GM12878 (cell line): ENCODE results near the gene MDFIC2. TPM values are rescaled to one million over a fixed set of nuclear protein-coding genes. Genes with fewer than 3 reads are reported as not detected.

ENCODE experiments used
- ATAC-seq: fragments of 200-7000 bp; cut with Tn5 transposase; 3 replicates; pipeline ENCODE4 v1.9.1; 2020; ENCODE audit warnings: mild to moderate bottlenecking, moderate library complexity
- BruUV-seq: library from RNA; stranded (reverse); fragments of 400-500 nt; replicated peaks from 2 replicates; lab custom pipeline; 2021; lab: Mats Ljungman, UMichigan
- CTCF ChIA-PET: fragments of 300-600 bp; sonication (Branson Sonifier 250); formaldehyde crosslinking; extraction: SDS; loops from one replicate; lab custom pipeline; 2021; ENCODE audit warnings: inconsistent platforms; lab: Yijun Ruan, JAX
- POLR2A ChIA-PET: fragments of 350-600 bp; formaldehyde crosslinking; extraction: SDS; loops from one replicate; lab custom pipeline; 2021; ENCODE audit warnings: inconsistent platforms; lab: Charles Lee
- RAD21 ChIA-PET: fragments of 300-600 bp; sonication (Branson Sonifier 250); formaldehyde crosslinking; loops from one replicate; lab custom pipeline; 2023; ENCODE audit warnings: antibody characterized with exemption; ENCODE audit not compliant: unreplicated experiment; lab: Charles Lee
- SMC1A ChIA-PET: fragments of 300-600 bp; sonication (Branson Sonifier 250); formaldehyde crosslinking; loops from one replicate; lab custom pipeline; 2023; ENCODE audit not compliant: unreplicated experiment, uncharacterized antibody; lab: Charles Lee
- DNase-seq: peaks from one replicate; pipeline ENCODE4 v3.0.0-alpha.2; 2011; ENCODE audit warnings: low read depth, low spot score
- FAIRE-seq: peaks from 3 replicates; lab custom pipeline; 2011; peaks lifted over from hg19 to GRCh38; lab: Jason Lieb, UNC
- H2AFZ ChIP-seq: 2 replicates; pipeline ENCODE4 v1.6.0; 2011; ENCODE audit warnings: low read depth, low read length, control low read depth; ENCODE audit not compliant: control insufficient read depth
- H3K27ac ChIP-seq: 2 replicates; pipeline ENCODE4 v1.5.1; 2011; ENCODE audit warnings: control low read depth; ENCODE audit not compliant: control insufficient read depth, insufficient read depth
- H3K27me3 ChIP-seq, 2 experiments: replicated peaks in 1 of 2; 2 replicates each; pipeline versions ENCODE4 v1.6.0 to v1.6.1; 2011; ENCODE audit warnings: low read length in 1 of 2; ENCODE audit not compliant: control insufficient read depth in 2 of 2, insufficient read depth in 2 of 2
- H3K36me3 ChIP-seq, 2 experiments: 2 replicates each; pipeline ENCODE4 v1.5.1; 2011; ENCODE audit warnings: low read length in 1 of 2; ENCODE audit not compliant: control insufficient read depth in 2 of 2, insufficient read depth in 2 of 2
- H3K4me1 ChIP-seq: 2 replicates; pipeline ENCODE4 v1.6.1; 2011; ENCODE audit warnings: mild to moderate bottlenecking, low read length, moderate library complexity, mixed read lengths; ENCODE audit not compliant: control insufficient read depth, insufficient read depth
- H3K4me2 ChIP-seq: 2 replicates; pipeline ENCODE4 v1.6.0; 2011; ENCODE audit warnings: control low read depth; ENCODE audit not compliant: control insufficient read depth, insufficient read depth
- H3K4me3 ChIP-seq: fragments of 200-600 bp; sonication (generic); 2 replicates; pipeline ENCODE4 v1.5.1; 2016
- H3K79me2 ChIP-seq: 2 replicates; pipeline ENCODE4 v1.6.0; 2011; ENCODE audit warnings: low read length; ENCODE audit not compliant: control insufficient read depth, insufficient read depth
- H3K9ac ChIP-seq: 2 replicates; pipeline ENCODE4 v1.8.0; 2011; ENCODE audit warnings: low read length, control low read depth, mixed read lengths; ENCODE audit not compliant: control insufficient read depth, insufficient read depth
- H3K9me3 ChIP-seq: replicated peaks from 3 replicates; pipeline ENCODE4 v1.5.1; 2011; ENCODE audit warnings: mild to moderate bottlenecking, low read length; ENCODE audit not compliant: control insufficient read depth, insufficient read depth
- H4K20me1 ChIP-seq: 2 replicates; pipeline ENCODE4 v1.6.0; 2011; ENCODE audit not compliant: control insufficient read depth, insufficient read depth
- ATF7 ChIP-seq: fragments of 450-650 bp; IDR thresholded peaks from 2 replicates; pipeline ENCODE4 v1.6.1; 2016; ENCODE audit warnings: low read depth, mild to moderate bottlenecking
- BMI1 ChIP-seq: fragments of 450-650 bp; IDR thresholded peaks from 2 replicates; pipeline ENCODE4 v1.6.1; 2016; ENCODE audit warnings: mild to moderate bottlenecking, moderate library complexity, borderline replicate concordance
- PAX5 ChIP-seq: IDR thresholded peaks from 2 replicates; pipeline ENCODE4 v1.6.1; 2011; ENCODE audit warnings: low read depth, low read length, borderline replicate concordance
- POLR2A ChIP-seq: IDR thresholded peaks from 2 replicates; pipeline ENCODE4 v1.6.1; 2011; ENCODE audit warnings: low read depth, mild to moderate bottlenecking, low read length
- RFX5 ChIP-seq: IDR thresholded peaks from 2 replicates; pipeline ENCODE4 v1.6.1; 2011; ENCODE audit warnings: low read depth, low read length, improper control_type of control experiment
- SREBF1 ChIP-seq: IDR thresholded peaks from 2 replicates; pipeline ENCODE4 v1.6.1; 2012; ENCODE audit warnings: mild to moderate bottlenecking, low read length
- ZZZ3 ChIP-seq: IDR thresholded peaks from 2 replicates; pipeline ENCODE4 v1.6.1; 2011; ENCODE audit warnings: low read depth; ENCODE audit not compliant: control insufficient read depth, insufficient read length
- WGBS: methylation state at CpG from one replicate; pipeline ENCODE4 v1.1.6; 2016; ENCODE audit warnings: low lambda C conversion rate; ENCODE audit not compliant: insufficient replicate concordance, insufficient coverage; ENCODE audit errors: missing lambda C conversion rate; 5-methylcytosine and 5-hydroxymethylcytosine counted together
- in situ Hi-C: fragments of 300-500 bp; cut with MboI; formaldehyde crosslinking; loops from 9 replicates; pipeline ENCODE4 v1.14.3; 2018; ENCODE audit warnings: mixed read lengths
- intact Hi-C: fragments of 100-400 bp; cut with micrococcal nuclease; formaldehyde crosslinking; loops from one replicate; pipeline ENCODE4 v1.14.2; 2022; ENCODE audit not compliant: unreplicated experiment
- polyA plus RNA-seq, 11 experiments: library from polyadenylated mRNA; depleted of rRNA in 4 of 11; unstranded in 6 of 11; stranded (reverse) in 5 of 11; fragments of >200 nt; fragmentation: Nextera tagmentation in 4 of 11; fragmentation: Illumina TruSeq in 1 of 11; extraction: Ambion mirVana in 4 of 11; extraction: Trizol in 1 of 11; gene quantifications; 1 replicate in 1 of 11; 2 replicates in 10 of 11; pipeline versions ENCODE4 v1.2.1 to v1.2.3, GENCODE V29; 2011 to 2016; ENCODE audit warnings: inconsistent platforms in 2 of 11, missing spikeins in 2 of 11, low read depth in 1 of 11
- total RNA-seq, 4 experiments: library from RNA; depleted of rRNA in 3 of 4; stranded (reverse); fragments of >200 nt in 3 of 4; fragmentation: Illumina TruSeq in 1 of 4; extraction: Trizol in 1 of 4; gene quantifications; 2 replicates each; pipeline versions ENCODE4 v1.2.1 to v1.2.3, GENCODE V29; 2013 to 2021
- TF ChIP-seq, protein P1 (sequence below): fragments of 450-650 bp; IDR thresholded peaks from 2 replicates; pipeline ENCODE4 v1.6.1; 2017; ENCODE audit warnings: antibody characterized with exemption, mild to moderate bottlenecking, moderate library complexity
- TF ChIP-seq, protein P2 (sequence below): fragments of 150-350 bp; IDR thresholded peaks from 2 replicates; pipeline ENCODE4 v1.6.1; 2014; ENCODE audit warnings: mild to moderate bottlenecking, low read depth, low read length

Gene MDFIC2
- total and polyA plus RNA-seq, 10 of the 15 experiments (the other 5 are each of a cell fraction or from before 2014, with no cell fraction given), result not detected

DNA sequence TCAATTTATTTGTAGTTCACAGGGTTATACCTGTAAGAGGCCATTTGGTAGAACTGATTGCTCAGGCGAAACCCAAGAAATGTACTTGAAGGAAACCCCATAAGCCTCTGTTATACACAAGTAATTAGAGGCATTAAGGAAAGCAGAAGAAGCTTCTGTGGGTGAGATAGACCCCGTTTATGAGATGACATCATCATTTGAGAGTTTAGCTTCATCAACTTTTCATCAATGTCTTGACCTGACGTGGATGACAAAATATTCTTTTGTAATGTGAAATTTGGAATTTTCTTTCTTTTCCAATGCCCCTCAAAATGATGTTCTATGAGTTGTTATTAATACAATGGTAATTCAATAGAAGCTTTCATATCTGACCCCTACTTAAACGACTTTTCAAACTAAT, 136.2 kb downstream of the MDFIC2 start:
- 2% methylated on average over 4 of the region's 4 CpGs for WGBS
- Histone ChIP-seq H3K9me3 (no peaks in the 10 kb centered on the region), H4K20me1 (no peaks in the 10 kb centered on the region), H3K79me2 (no peaks in the 10 kb centered on the region), H2AFZ (no peak overlapping the region), H3K27ac (no peak overlapping the region), H3K4me3 (no peak overlapping the region), H3K36me3 (no peaks in the 10 kb centered on the region), H3K4me1 (peaks cover 19% of the 10 kb centered on the region), H3K4me2 (no peak overlapping the region), H3K27me3 (no peaks in the 10 kb centered on the region), H3K9ac (no peak overlapping the region)
- ATAC-seq (no peak), DNase-seq (no peak), FAIRE-seq (no peak)
- CTCF ChIA-PET, result no interaction called here
- TF ChIP-seq ZZZ3 (no peak), ATF7 (0 out of 2 replicates have a peak, but pooled peaks have one; percentile 23)
- TF ChIP-seq, protein P1, sequence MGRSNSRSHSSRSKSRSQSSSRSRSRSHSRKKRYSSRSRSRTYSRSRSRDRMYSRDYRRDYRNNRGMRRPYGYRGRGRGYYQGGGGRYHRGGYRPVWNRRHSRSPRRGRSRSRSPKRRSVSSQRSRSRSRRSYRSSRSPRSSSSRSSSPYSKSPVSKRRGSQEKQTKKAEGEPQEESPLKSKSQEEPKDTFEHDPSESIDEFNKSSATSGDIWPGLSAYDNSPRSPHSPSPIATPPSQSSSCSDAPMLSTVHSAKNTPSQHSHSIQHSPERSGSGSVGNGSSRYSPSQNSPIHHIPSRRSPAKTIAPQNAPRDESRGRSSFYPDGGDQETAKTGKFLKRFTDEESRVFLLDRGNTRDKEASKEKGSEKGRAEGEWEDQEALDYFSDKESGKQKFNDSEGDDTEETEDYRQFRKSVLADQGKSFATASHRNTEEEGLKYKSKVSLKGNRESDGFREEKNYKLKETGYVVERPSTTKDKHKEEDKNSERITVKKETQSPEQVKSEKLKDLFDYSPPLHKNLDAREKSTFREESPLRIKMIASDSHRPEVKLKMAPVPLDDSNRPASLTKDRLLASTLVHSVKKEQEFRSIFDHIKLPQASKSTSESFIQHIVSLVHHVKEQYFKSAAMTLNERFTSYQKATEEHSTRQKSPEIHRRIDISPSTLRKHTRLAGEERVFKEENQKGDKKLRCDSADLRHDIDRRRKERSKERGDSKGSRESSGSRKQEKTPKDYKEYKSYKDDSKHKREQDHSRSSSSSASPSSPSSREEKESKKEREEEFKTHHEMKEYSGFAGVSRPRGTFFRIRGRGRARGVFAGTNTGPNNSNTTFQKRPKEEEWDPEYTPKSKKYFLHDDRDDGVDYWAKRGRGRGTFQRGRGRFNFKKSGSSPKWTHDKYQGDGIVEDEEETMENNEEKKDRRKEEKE, result no peak
- SMC1A ChIA-PET, result no interaction called here
- intact Hi-C loops (no loop called here), in situ Hi-C loops (no loop called here)
- POLR2A ChIA-PET, result no interaction called here
- RAD21 ChIA-PET, result no interaction called here
- BruUV-seq, result no TSS peak

DNA sequence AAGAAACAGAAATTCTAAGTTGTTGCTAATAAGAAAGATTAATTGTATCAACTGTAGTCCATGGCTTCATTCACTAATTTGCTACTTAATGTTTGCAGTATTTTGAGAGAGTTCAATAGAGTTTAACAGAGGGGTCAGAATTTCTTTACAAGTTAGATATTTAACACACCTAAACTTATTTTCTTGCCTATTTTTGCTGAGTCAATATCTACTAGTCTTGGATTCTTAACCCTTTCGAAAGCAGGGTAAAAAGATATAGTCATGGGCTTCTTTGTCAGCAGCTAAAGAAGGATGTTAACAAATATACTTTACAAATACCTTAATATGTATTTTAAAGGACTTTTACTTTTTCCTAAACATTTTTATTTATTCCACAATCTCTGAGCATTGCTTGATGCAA, 155.6 kb downstream of the MDFIC2 start:
- Histone ChIP-seq H3K9me3 (no peaks in the 10 kb centered on the region), H3K36me3 (no peaks in the 10 kb centered on the region), H3K9ac (no peak overlapping the region), H2AFZ (no peak overlapping the region), H3K4me1 (no peaks in the 10 kb centered on the region), H3K4me3 (no peak overlapping the region), H4K20me1 (no peaks in the 10 kb centered on the region), H3K79me2 (no peaks in the 10 kb centered on the region), H3K27me3 (no peaks in the 10 kb centered on the region), H3K4me2 (no peak overlapping the region), H3K27ac (no peak overlapping the region)
- 4% methylated on average over 1 of the region's 1 CpG for WGBS
- ChIA-PET POLR2A (no interaction called here), RAD21 (no interaction called here), CTCF (interaction anchor here (0.9 kb wide), 1 partner anchor 394 kb away, joined by 3 read pairs; no protein-coding TSS in a partner anchor), SMC1A (no interaction called here)
- no peak for DNase-seq
- in situ Hi-C loops, result no loop called here
- FAIRE-seq, result no peak
- TF ChIP-seq, protein P2, sequence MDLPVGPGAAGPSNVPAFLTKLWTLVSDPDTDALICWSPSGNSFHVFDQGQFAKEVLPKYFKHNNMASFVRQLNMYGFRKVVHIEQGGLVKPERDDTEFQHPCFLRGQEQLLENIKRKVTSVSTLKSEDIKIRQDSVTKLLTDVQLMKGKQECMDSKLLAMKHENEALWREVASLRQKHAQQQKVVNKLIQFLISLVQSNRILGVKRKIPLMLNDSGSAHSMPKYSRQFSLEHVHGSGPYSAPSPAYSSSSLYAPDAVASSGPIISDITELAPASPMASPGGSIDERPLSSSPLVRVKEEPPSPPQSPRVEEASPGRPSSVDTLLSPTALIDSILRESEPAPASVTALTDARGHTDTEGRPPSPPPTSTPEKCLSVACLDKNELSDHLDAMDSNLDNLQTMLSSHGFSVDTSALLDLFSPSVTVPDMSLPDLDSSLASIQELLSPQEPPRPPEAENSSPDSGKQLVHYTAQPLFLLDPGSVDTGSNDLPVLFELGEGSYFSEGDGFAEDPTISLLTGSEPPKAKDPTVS, result no peak
- TF ChIP-seq SREBF1 (no peak), BMI1 (no peak), PAX5 (no peak), RFX5 (no peak), POLR2A (no peak)
- BruUV-seq, result no TSS peak
- no peak for ATAC-seq
- intact Hi-C loops, result no loop called here
